HG03139 (cell line): ENCODE data around the gene HSPD1.

ENCODE experiments used
- ATAC-seq: cut with Tn5 transposase; IDR thresholded peaks from one replicate; pipeline ENCODE4 v1.9.1; 2021; ENCODE audit not compliant: unreplicated experiment

Gene HSPD1

GRCh38 chr2:197499594-197500502, at the start of gene HSPD1, which contains the start of gene HSPE1:
HSPD1 (minus strand) TSS chr2:197499840; CDS start chr2:197498848, 992 bp downstream.
HSPE1 (plus strand) TSS chr2:197500379; CDS start chr2:197500437, 58 bp downstream.
- peak; percentile 80 for ATAC-seq

- ATAC-seq = no peak
Measured at GRCh38 chr2:197548582-197548981, 48.9 kb upstream of the HSPD1 start.

GRCh38 chr2:197547163-197547900, 47.7 kb upstream of the HSPD1 start:
- ATAC-seq = no peak

GRCh38 chr2:197543206-197543605, 43.6 kb upstream of the HSPD1 start:
- ATAC-seq = no peak

- ATAC-seq = no peak
Measured at GRCh38 chr2:197539734-197540133, 40.1 kb upstream of the HSPD1 start.

- ATAC-seq = no peak
Measured at GRCh38 chr2:197538412-197538811, 38.8 kb upstream of the HSPD1 start.

- ATAC-seq = no peak
Measured at GRCh38 chr2:197517150-197517549, 17.5 kb upstream of the HSPD1 start.

- peak; percentile 9 for ATAC-seq
Measured at GRCh38 chr2:197516393-197516761, 16.7 kb upstream of the HSPD1 start.

GRCh38 chr2:197515739-197516392, 16.2 kb upstream of the HSPD1 start, which contains the start of gene MOB4:
MOB4 (plus strand) TSS chr2:197516066; CDS start chr2:197516087, 21 bp downstream.
- peak; percentile 94 for ATAC-seq

- no peak for ATAC-seq
Measured at GRCh38 chr2:197515315-197515738, 15.7 kb upstream of the HSPD1 start.

- ATAC-seq = no peak
Measured at GRCh38 chr2:197514754-197515153, 15.1 kb upstream of the HSPD1 start.

- ATAC-seq = no peak
Measured at GRCh38 chr2:197513915-197514314, 14.3 kb upstream of the HSPD1 start.

GRCh38 chr2:197506658-197507057, 7.0 kb upstream of the HSPD1 start:
- no peak for ATAC-seq

GRCh38 chr2:197504512-197504911, 4.9 kb upstream of the HSPD1 start:
- ATAC-seq = no peak

- no peak for ATAC-seq
Measured at GRCh38 chr2:197504000-197504399, 4.4 kb upstream of the HSPD1 start.

GRCh38 chr2:197502685-197503084, 3.0 kb upstream of the HSPD1 start:
- no peak for ATAC-seq

- no peak for ATAC-seq
Measured at GRCh38 chr2:197502201-197502600, 2.6 kb upstream of the HSPD1 start.

- ATAC-seq = peak; percentile 1
Measured at GRCh38 chr2:197500503-197501131, 977 bp upstream of the HSPD1 start.

- ATAC-seq = peak; percentile 28
Measured at GRCh38 chr2:197498937-197499593, 575 bp downstream of the HSPD1 start.

- ATAC-seq = no peak
Measured at GRCh38 chr2:197498235-197498936, 1.3 kb downstream of the HSPD1 start.
